Sigmoid colon (tissue), 4 donors: Measurements from ENCODE around the gene CALY.

Experiments
- EP300 ChIP-seq, 4 donors: sonication (generic); formaldehyde crosslinking; IDR thresholded peaks; one replicate each; pipeline ENCODE4 v1.6.1; 2017; ENCODE audit warnings: antibody characterized with exemption in 4 of 4
- POLR2AphosphoS5 ChIP-seq, 4 donors: sonication (generic); formaldehyde crosslinking; IDR thresholded peaks; one replicate each; pipeline ENCODE4 v1.6.1; 2017; ENCODE audit warnings: antibody characterized with exemption in 4 of 4

GRCh38 chr10:133327651-133328357, 8.9 kb downstream of the CALY start:
- no peak for TF ChIP-seq EP300 (IDR thresholded peaks at IDR 0.05)
- TF ChIP-seq POLR2AphosphoS5 (IDR thresholded peaks at IDR 0.05) = no peak
